K562 (cell line): ENCODE results near the gene DNAH17. TPM values are rescaled to one million over a fixed set of nuclear protein-coding genes. Genes with fewer than 3 reads are reported as not detected.

Source experiments
- ATAC-seq: fragments of 200-7000 bp; cut with Tn5 transposase; 3 replicates; pipeline ENCODE4 v1.9.1; 2020; ENCODE audit warnings: moderate library complexity
- BruUV-seq: library from RNA; stranded (reverse); fragments of 400-500 nt; replicated peaks from 2 replicates; lab custom pipeline; 2021; lab: Mats Ljungman, UMichigan
- CTCF ChIA-PET: fragments of 300-600 bp; formaldehyde crosslinking; extraction: SDS; loops from one replicate; lab custom pipeline; 2021; ENCODE audit warnings: low intra/inter-chr PET ratio; lab: Yijun Ruan, JAX
- POLR2A ChIA-PET: fragments of 300-600, 350-650 bp; sonication (Branson Sonifier 250); formaldehyde crosslinking; extraction: SDS; loops from one replicate; lab custom pipeline; 2021; ENCODE audit warnings: antibody characterized with exemption, inconsistent platforms; lab: Yijun Ruan, JAX
- DNase-seq, 4 experiments: peaks; one replicate each; pipeline versions ENCODE4 v3.0.0 to v3.0.0-alpha.2; 2011 to 2018; ENCODE audit warnings: low spot score in 3 of 4, mixed read lengths in 3 of 4; ENCODE audit errors: extremely low read depth in 1 of 4
- FAIRE-seq: peaks from 2 replicates; lab custom pipeline; 2011; peaks lifted over from hg19 to GRCh38; lab: Jason Lieb, UNC
- H2AFZ ChIP-seq: 2 replicates; pipeline ENCODE4 v1.6.0; 2011; ENCODE audit warnings: low read depth, low read length, control low read depth, inconsistent platforms
- H3K27ac ChIP-seq: fragments of 200-600 bp; 3 replicates; pipeline ENCODE4 v1.8.0; 2011; ENCODE audit warnings: low read depth, mild to moderate bottlenecking, control low read depth, inconsistent platforms, low read length, moderate library complexity, mixed read lengths; ENCODE audit errors: extremely low read depth
- H3K27me3 ChIP-seq, 2 experiments: fragments of 300-600 bp in 1 of 2; 2 replicates in 1 of 2; 3 replicates in 1 of 2; pipeline versions ENCODE4 v1.6.0 to v1.8.0; 2011; ENCODE audit warnings: inconsistent platforms in 2 of 2, low read length in 2 of 2, mild to moderate bottlenecking in 1 of 2, mixed read lengths in 1 of 2, moderate library complexity in 1 of 2; ENCODE audit not compliant: control insufficient read depth in 2 of 2, insufficient read depth in 2 of 2
- H3K36me3 ChIP-seq: fragments of 300-600 bp; 3 replicates; pipeline ENCODE4 v1.8.0; 2011; ENCODE audit warnings: mild to moderate bottlenecking, low read length, inconsistent platforms; ENCODE audit not compliant: control insufficient read depth, insufficient read depth
- H3K4me1 ChIP-seq, 2 experiments: fragments of 200-600 bp in 1 of 2; replicated peaks in 1 of 2; 2 replicates in 1 of 2; 3 replicates in 1 of 2; pipeline versions ENCODE4 v1.5.1 to v1.8.0; 2011; ENCODE audit warnings: inconsistent platforms in 2 of 2, low read length in 2 of 2, mild to moderate bottlenecking in 1 of 2, mixed read lengths in 1 of 2, moderate library complexity in 1 of 2; ENCODE audit not compliant: control insufficient read depth in 2 of 2, insufficient read depth in 2 of 2
- H3K4me2 ChIP-seq: 2 replicates; pipeline ENCODE4 v1.6.1; 2011; ENCODE audit warnings: low read length, control low read depth, inconsistent platforms, mixed read lengths; ENCODE audit not compliant: insufficient read depth
- H3K4me3 ChIP-seq: fragments of 200-600 bp; sonication (generic), shearing (Covaris generic); 2 replicates; pipeline ENCODE4 v1.5.1; 2016; ENCODE audit warnings: control low read depth, inconsistent platforms
- H3K79me2 ChIP-seq: fragments of 200-600 bp; 3 replicates; pipeline ENCODE4 v1.8.0; 2011; ENCODE audit warnings: low read length, inconsistent platforms; ENCODE audit not compliant: control insufficient read depth, insufficient read depth
- H3K9ac ChIP-seq, 2 experiments: 2 replicates each; pipeline versions ENCODE4 v1.6.0 to v1.6.1; 2011; ENCODE audit warnings: low read depth in 2 of 2, low read length in 2 of 2, control low read depth in 1 of 2, inconsistent platforms in 1 of 2, mild to moderate bottlenecking in 1 of 2, mixed read lengths in 1 of 2; ENCODE audit not compliant: insufficient read depth in 1 of 2
- H3K9me1 ChIP-seq: one replicate; pipeline ENCODE4 v1.6.0; 2011; ENCODE audit warnings: inconsistent platforms, mild to moderate bottlenecking, low read length, moderate library complexity; ENCODE audit not compliant: control insufficient read depth, insufficient read depth
- H3K9me3 ChIP-seq: replicated peaks from 2 replicates; pipeline ENCODE4 v1.5.1; 2011; ENCODE audit warnings: low read depth, low read length, inconsistent platforms; ENCODE audit not compliant: control insufficient read depth, insufficient read depth
- H4K20me1 ChIP-seq: replicated peaks from 2 replicates; pipeline ENCODE4 v1.6.1; 2011; ENCODE audit warnings: low read length, inconsistent platforms, mixed read lengths; ENCODE audit not compliant: control insufficient read depth, insufficient read depth
- BRD9 ChIP-seq: fragments of 450-650 bp; IDR thresholded peaks from 2 replicates; pipeline ENCODE4 v1.6.1; 2018; ENCODE audit warnings: low read depth; ENCODE audit not compliant: partially characterized antibody
- CGGBP1 ChIP-seq: fragments of 250-450 bp; sonication (Bioruptor Pico); IDR thresholded peaks from 2 replicates; pipeline ENCODE4 v1.9.0; 2021; ENCODE audit warnings: mild to moderate bottlenecking
- HMG20A ChIP-seq: fragments of 450-650 bp; formaldehyde crosslinking; conservative IDR thresholded peaks from 2 replicates; pipeline ENCODE4 v1.4.0; 2020; ENCODE audit warnings: mild to moderate bottlenecking, mixed read lengths
- JUNB ChIP-seq: fragments of 450-650 bp; formaldehyde crosslinking; conservative IDR thresholded peaks from 2 replicates; pipeline ENCODE4 v1.4.0; 2020; ENCODE audit warnings: mild to moderate bottlenecking
- KDM2B ChIP-seq: fragments of 250-450 bp; sonication (Bioruptor Pico); IDR thresholded peaks from 2 replicates; pipeline ENCODE4 v1.8.0; 2021; ENCODE audit warnings: mild to moderate bottlenecking, moderate library complexity
- NFIX ChIP-seq: fragments of 250-450 bp; sonication (Bioruptor Pico); IDR thresholded peaks from 2 replicates; pipeline ENCODE4 v1.4.0; 2020; ENCODE audit warnings: low read depth, mild to moderate bottlenecking, moderate library complexity
- SIN3A ChIP-seq, 2 experiments: fragments of 150-350 bp in 1 of 2; IDR thresholded peaks; 2 replicates each; pipeline ENCODE4 v1.6.1; 2011 to 2016; ENCODE audit warnings: borderline replicate concordance in 2 of 2, low read depth in 2 of 2, low read length in 2 of 2, mild to moderate bottlenecking in 2 of 2, moderate library complexity in 2 of 2; ENCODE audit not compliant: control insufficient read depth in 1 of 2
- SUPT5H ChIP-seq: fragments of 450-650 bp; IDR thresholded peaks from 2 replicates; pipeline ENCODE4 v1.6.1; 2016
- USF1 ChIP-seq: sonication (generic); formaldehyde crosslinking; IDR thresholded peaks from 2 replicates; pipeline ENCODE4 v1.9.0; 2022; ENCODE audit warnings: mild to moderate bottlenecking, missing genetic modification reagents
- ZBTB5 ChIP-seq: fragments of 450-650 bp; IDR thresholded peaks from 2 replicates; pipeline ENCODE4 v1.6.1; 2017; ENCODE audit warnings: antibody characterized with exemption
- ZKSCAN3 ChIP-seq: fragments of 250-450 bp; sonication (Bioruptor Pico); IDR thresholded peaks from 2 replicates; pipeline ENCODE4 v1.4.0; 2020
- ZNF431 ChIP-seq: sonication (generic); formaldehyde crosslinking; IDR thresholded peaks from 2 replicates; pipeline ENCODE4 v1.8.0; 2022; ENCODE audit warnings: mild to moderate bottlenecking, missing genetic modification reagents
- ZNF551 ChIP-seq: fragments of 250-450 bp; sonication (Bioruptor Pico); IDR thresholded peaks from 2 replicates; pipeline ENCODE4 v1.5.0; 2021; ENCODE audit warnings: mild to moderate bottlenecking, moderate library complexity
- ZNF707 ChIP-seq: fragments of 250-450 bp; sonication (Bioruptor Pico); conservative IDR thresholded peaks from 2 replicates; pipeline ENCODE4 v1.8.0; 2022; ENCODE audit warnings: inconsistent platforms, mild to moderate bottlenecking, moderate library complexity
- ZZZ3 ChIP-seq: fragments of 450-650 bp; IDR thresholded peaks from 2 replicates; pipeline ENCODE4 v1.6.1; 2016; ENCODE audit warnings: antibody characterized with exemption, mild to moderate bottlenecking, moderate library complexity
- WGBS: fragments of 100-300 bp; shearing (Covaris generic); methylation state at CpG from one replicate; pipeline ENCODE4 v1.1.6; 2016; ENCODE audit warnings: low coverage, mixed read lengths; ENCODE audit not compliant: insufficient coverage; ENCODE audit errors: missing lambda C conversion rate; 5-methylcytosine and 5-hydroxymethylcytosine counted together
- in situ Hi-C: fragments of 300-500 bp; cut with MboI; formaldehyde crosslinking; loops from 4 replicates; pipeline ENCODE4 v1.15.0; 2018; ENCODE audit warnings: inconsistent platforms, mixed read lengths
- intact Hi-C: fragments of 100-400 bp; cut with micrococcal nuclease; formaldehyde crosslinking; loops from 2 replicates; pipeline ENCODE4 v1.14.2; 2022
- polyA plus RNA-seq, 8 experiments: library from polyadenylated mRNA; depleted of rRNA in 4 of 8; stranded (reverse) in 5 of 8; unstranded in 3 of 8; fragments of >200 nt; fragmentation: Nextera tagmentation in 2 of 8; fragmentation: Illumina TruSeq in 1 of 8; extraction: Ambion mirVana in 2 of 8; extraction: Trizol in 1 of 8; gene quantifications; 2 replicates each; pipeline versions ENCODE4 v1.2.1 to v1.2.3, GENCODE V29; 2011 to 2014; ENCODE audit warnings: inconsistent platforms in 1 of 8, missing spikeins in 1 of 8
- total RNA-seq, 7 experiments: library from RNA; depleted of rRNA in 6 of 7; stranded (reverse); fragments of >200 nt in 6 of 7; fragmentation: Illumina TruSeq in 2 of 7; extraction: Trizol in 2 of 7; gene quantifications; 2 replicates each; pipeline versions ENCODE4 v1.2.1 to v1.2.3, GENCODE V29; 2011 to 2021; ENCODE audit warnings: low replicate concordance in 1 of 7

Gene DNAH17
- total and polyA plus RNA-seq, 9 of the 15 experiments (the other 6 are each of a cell fraction or from before 2014, with no cell fraction given): under 0.01 to 0.06 (median 0.03) TPM; not detected in 5

- TF ChIP-seq ZNF431: no peak
- no peak for TF ChIP-seq ZNF551 (CRISPR knock-in tag)
- TF ChIP-seq SIN3A (IDR thresholded peaks at IDR 0.05; ENCODE audit: borderline replicate concordance in 2 of 2, control insufficient read depth in 1 of 2, low read depth in 2 of 2, low read length in 2 of 2): no peak
- TF ChIP-seq JUNB: no peak
- TF ChIP-seq ZZZ3: no peak
- TF ChIP-seq ZKSCAN3 (CRISPR knock-in tag): no peak
Observed at GRCh38 chr17:78609191-78609641, 32.0 kb upstream of the DNAH17 start (continued).

GRCh38 chr17:78608804-78609186 is 31.6 kb upstream of the DNAH17 start:
- in situ Hi-C loops: no loop called here
- POLR2A ChIA-PET: interaction anchor here (0.6 kb wide), 1 partner anchor 133 kb away, joined by 3 read pairs; no protein-coding TSS in a partner anchor

More at GRCh38 chr17:78608804-78609186, 31.6 kb upstream of the DNAH17 start:
- Histone ChIP-seq H3K4me2 (no peak overlapping the region), H3K79me2 (no peaks in the 10 kb centered on the region), H3K4me3 (no peak overlapping the region), H3K27me3 (peaks cover 37 to 79% of the 10 kb centered on the region in 2 experiments), H4K20me1 (0 out of 2 replicates have a peak, but pooled peaks cover 5% of the 10 kb centered on the region), H3K27ac (no peak overlapping the region), H3K9ac (no peak overlapping the region), H2AFZ (no peak overlapping the region)
- DNase-seq (no peak), FAIRE-seq (no peak)
- TF ChIP-seq ZNF707 (CRISPR knock-in tag) (no peak), USF1 (CRISPR knock-in tag) (no peak), NFIX (CRISPR knock-in tag) (no peak), BRD9 (no peak), KDM2B (CRISPR knock-in tag) (no peak), CGGBP1 (CRISPR knock-in tag) (no peak), ZBTB5 (no peak), SUPT5H (no peak), HMG20A (CRISPR knock-in tag) (no peak)
- TF ChIP-seq, all 486 proteins: peak for 0
- ATAC-seq: no peak
- CTCF ChIA-PET: no interaction called here
- no peaks in the 10 kb centered on the region for H3K36me3 ChIP-seq
- no peaks in the 10 kb centered on the region for H3K9me1 ChIP-seq
- intact Hi-C loops: no loop called here
- H3K9me3 ChIP-seq: no peaks in the 10 kb centered on the region
- 1% methylated on average over 8 of the region's 8 CpGs for WGBS
- H3K4me1 ChIP-seq: no peaks in the 10 kb centered on the region
- BruUV-seq: no TSS peak
